Endothelial cell of hepatic sinusoid (primary cell): Measurements from ENCODE around the gene ESYT3.
"Not testable (repeated sequence)": the region's sequence is repeated elsewhere in the genome, so short reads cannot be mapped to it uniquely, and the experiment has no call there.

Experiments
- in situ Hi-C: cut with HindIII; loops from 2 replicates; pipeline ENCODE4 v1.10.0; 2017; ENCODE audit warnings: low sequenced_read_pairs

Gene ESYT3

DNA sequence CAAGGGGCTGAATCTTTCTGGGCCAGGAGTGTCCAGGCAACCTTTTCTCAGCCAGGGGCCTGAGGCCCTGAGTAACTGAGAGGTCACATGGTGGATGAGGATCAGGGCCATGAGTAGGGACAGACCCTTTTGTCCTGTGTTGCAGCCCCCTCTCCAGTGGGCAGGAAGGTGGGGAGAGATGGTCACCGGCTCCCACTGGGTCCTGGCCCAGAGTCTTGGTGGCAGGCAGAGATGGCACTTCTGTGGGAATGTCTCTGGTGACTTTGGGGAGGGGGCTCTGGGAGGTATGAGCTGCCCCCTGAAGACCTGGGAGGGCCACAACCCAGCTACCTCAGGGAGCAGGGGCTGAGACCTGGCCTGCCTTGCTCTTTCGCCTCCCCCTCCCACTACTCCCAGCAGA lies 6.8 kb downstream of the ESYT3 start:
- in situ Hi-C loops: no loop called here

DNA sequence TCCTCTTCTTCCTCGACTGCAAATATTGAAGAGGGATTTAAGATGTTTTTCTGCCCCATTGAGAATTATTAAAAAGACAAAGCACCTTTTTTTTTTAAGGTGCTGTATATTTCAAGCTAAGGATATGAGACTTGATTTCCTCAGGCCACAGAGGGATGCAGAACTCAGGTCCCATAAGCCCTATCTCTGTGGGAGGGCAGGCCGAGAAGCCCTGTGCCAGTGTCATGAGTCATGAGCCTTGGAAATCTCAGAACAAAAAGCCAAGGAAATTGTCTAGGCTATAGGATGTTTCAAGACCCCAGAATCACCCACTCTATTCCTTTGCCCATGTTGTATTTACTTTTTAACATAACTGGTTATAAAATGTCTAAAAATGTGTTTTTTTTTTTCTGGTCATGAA lies 7.3 kb downstream of the ESYT3 start:
- in situ Hi-C loops: no loop called here

DNA sequence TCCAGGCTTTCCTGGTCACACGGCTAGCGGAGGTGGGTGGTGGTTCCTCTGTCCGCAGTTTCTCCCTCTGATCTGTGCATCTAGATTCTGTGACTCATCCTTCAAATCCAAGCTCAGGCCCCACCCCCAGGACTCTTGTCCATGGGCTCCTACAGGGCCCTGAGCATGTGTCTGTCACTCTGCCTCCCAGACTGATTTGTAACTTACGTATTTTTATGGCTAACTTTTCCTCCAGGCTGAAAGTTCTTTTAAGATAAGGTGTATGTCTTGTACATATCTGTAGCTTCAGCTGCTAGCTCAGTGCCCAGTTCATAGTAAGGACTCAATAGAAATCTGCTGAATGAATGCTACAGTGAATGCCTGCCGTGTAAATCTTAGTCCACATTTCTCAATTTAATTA lies 8.0 kb downstream of the ESYT3 start:
- in situ Hi-C loops: no loop called here

DNA sequence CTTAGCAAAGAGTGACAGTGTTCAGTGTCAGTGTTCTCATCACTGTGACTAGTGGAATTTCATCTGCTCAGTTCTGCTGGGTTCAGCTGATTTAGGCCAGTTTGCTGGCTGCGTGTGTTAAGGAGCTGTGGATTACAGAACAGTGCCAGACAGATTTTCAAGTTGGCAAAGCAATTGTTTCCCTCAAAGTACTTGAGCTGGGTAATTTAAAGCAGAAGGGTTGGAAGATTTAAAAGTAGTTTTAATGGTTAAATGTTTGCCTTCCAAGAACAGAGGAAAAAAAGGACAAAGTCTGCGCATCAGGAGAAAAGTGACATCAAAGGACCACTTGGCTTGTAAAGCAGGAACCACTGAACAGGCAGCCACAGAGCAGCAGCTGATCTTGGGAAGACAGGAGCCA lies 8.7 kb downstream of the ESYT3 start:
- in situ Hi-C loops: no loop called here

DNA sequence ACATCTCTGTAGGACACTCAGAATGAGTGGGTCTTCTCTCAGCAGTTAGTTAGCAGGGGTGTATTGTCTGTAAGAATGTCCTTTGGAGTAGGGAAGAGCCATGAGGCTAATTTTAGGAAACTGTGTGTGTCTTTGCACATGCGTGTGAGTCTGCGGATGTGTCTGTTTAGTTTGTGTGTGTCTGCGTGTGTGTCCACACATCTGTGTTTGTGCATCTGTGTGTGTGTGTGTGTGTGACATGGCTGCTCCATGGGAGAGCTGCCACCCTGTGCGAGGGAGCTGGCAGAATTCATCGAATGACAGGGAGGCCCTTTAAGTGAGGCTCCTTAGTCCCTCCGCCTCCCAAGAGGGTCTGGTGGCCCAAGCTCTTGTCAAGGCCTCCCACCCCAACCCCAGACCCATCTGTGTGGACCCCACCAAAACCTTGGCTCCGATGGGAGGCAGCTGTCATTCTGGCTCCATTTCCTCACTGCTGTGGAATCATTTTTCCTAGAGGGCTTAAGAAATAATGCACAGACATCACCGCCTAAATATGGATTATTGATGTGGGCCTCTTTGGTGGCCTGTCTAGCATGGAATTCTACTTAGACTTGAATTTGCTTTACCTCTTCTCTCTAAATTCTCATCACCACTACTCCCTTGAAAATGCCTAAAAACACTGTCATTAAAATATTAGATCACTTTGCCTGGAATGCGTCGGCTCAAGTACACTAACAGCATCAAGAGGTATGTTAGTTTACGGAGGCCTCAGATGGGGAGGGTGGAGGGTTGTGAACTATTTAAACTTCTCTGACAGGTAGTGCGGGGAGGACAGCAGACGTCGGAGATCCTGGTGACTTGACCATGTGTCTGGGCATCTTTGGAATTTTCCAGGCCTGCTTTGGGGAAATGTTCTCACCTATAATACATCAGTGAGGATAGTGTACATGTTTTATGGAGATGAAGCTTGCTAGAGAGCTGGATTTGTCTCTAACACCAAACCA lies 9.4 kb downstream of the ESYT3 start:
- in situ Hi-C loops: no loop called here

DNA sequence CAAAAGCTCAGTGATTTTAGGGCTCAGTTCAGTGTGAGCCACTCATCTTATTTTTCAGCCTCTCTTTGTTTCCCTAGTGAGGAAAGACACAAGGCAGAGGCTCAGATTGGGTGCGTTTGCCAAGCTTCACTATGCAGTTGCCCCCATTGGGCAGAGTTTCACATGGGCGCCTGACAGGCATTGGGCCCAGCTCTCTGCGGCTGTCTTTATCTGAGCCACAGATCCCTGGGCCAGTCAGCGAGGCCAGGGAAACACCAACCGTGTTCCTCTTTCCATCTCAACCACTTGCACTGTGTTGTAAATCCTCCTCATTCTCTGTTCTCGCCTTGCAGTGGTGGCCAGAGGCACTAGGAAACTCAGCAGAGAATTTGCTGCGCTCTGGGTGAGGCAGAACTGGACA lies 10.8 kb downstream of the ESYT3 start:
- in situ Hi-C loops: no loop called here

DNA sequence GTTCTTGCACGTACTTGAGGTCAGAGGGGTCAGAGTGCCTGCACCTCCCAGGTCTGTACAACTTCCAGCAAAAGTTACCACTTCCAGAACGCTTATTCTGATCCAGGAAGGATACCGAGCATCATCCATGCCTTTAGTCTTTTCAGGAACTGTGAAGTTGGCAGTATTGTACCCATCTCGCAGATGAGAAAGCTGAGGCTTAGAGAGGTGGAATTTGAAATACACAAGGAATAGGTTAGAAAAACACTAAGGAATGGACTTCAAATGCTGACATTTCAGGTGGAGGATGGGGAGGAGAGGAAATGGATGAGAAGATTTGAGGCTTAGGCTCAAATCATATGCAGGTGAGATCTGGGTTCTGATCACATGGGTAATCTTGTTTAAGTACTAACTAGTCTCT lies 11.2 kb downstream of the ESYT3 start:
- in situ Hi-C loops: no loop called here

DNA sequence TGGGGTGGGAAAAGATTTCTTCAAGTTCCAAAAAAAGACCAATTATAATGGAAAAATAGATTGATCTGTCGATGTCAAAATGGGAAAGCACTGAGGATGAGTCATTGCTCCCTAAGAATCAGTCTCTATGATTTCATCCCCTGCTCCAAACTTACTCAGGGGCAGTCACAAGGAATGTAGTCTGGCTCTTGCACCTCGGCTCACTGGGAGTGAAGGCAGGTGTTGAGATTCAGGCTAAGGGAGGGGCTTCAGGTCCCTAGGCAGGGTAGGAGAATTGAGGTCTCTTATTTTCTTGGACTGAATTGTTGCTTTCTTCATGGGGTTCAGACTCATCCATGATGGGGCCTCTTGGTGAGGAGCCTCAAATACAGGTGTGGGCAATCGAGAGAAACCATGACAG lies 14.2 kb downstream of the ESYT3 start:
- in situ Hi-C loops: no loop called here

DNA sequence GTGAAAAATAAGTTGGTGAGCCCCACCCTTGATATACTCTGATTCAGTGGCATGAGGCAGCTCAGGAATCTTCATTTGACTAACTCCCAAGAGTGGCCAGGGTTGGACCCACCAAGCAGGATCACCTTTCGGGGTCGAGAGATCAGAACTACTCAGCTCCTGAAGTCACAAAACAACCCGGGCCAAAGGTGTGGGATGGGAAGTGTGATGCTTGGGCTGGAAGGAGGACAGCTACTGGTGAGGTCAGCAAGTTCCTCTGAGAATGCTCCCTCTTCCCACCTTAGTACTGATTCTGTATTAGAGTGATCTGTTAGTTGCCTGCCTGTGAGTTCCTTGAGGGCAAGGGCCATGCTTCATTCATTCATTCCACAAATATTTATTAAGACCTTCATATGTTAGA lies 15.1 kb downstream of the ESYT3 start:
- in situ Hi-C loops: no loop called here

DNA sequence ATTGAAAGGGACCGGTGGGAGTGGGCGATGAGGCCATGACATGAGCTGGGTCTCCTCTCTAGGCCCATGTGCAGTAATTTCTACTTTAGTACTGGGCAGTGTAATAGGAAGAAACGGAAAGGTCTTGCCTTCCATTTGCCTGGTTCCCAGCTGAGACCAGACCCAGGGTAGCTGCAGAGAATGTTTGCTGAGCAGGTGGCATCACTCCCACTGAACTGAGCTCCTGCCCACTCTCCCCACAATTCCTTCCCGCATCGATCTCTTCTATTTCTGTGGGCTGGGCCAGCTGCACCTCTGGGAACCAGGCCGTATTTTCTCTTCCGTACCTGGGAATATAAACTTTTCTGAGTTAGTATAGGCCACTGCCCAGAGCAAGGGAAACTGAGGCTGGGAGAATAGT lies 15.8 kb downstream of the ESYT3 start:
- in situ Hi-C loops: no loop called here

DNA sequence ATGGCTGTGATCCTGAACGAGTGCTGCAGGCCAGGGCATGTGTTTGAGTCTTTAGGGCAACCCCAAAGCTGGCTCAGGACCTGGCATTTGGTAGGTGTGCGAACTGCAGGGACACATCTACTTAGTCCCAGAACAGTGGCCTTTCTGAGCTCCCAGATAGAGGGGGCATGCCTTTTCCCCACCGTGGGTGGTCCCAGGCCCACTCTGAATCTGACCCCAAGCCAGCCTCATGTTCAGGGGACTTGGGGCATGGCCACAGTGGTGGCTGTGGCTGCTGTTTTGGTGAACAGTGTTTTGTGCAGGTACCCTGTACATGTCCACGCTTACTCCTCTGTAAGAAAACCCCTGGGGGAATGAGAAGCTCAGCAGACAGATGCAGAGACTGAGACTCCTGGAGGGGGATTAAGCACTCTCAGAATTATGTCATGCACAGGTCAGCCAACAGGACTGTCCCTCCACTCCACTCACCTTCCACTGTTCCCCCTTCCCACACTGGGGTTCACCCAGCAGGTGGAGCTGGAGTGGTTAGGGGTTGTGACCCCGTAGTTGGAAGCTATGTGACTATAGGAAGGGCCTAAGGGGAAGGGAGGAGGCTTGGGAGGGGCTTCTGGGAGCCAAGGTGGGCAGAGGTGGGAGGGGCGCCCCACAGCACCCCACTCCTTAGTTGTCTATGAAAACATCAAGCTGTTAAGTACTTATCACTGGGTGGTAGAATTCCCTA lies 16.4 kb downstream of the ESYT3 start:
- in situ Hi-C loops: no loop called here

DNA sequence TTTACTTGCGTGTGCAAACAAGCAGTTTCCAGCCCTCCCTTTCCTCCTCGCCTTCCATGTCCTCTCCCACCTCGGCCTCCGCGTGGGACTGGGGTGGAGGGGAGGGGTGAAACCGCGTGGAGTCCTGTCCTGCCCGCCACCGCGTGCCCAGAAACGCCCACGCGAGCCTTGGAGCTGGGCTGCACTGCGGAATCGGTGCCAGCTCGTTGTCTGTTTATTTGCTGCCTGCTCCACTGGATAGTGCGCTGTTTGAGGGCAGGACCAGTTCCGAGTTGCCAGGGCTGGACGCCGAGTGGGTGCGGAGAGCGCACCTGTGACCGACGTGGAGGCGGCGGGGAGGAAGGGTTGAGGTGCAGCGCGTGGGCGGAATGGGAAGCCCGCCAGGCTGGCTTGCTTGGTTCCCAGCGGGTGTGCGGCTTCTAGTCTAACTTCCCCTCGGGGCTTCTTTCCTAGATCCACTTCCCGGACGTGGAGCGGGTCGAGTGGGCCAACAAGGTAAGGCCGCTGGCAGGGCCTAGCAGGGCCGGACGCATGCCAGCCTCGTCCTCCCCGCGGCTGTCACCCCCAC lies 17.3 kb downstream of the ESYT3 start:
- in situ Hi-C loops: no loop called here

DNA sequence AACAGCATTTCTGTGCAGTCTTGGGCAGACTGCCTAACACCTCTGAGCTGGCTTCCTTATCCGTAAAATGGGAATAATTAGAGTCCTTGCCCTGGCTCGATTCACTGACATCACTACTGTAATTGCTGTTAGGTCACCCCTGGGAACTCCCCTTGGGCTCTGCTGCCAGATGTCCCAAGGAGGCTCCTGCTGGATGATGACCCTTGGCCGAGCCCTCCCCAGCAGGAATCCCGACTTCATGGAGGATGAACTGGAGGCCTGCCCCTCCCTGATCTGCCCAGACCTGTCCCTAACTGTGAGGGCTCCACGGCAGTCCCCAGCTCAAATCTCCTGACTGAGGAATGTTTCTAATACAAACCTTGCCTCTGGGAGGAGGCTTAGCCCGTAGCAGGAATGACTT lies 18.0 kb downstream of the ESYT3 start:
- in situ Hi-C loops: no loop called here

DNA sequence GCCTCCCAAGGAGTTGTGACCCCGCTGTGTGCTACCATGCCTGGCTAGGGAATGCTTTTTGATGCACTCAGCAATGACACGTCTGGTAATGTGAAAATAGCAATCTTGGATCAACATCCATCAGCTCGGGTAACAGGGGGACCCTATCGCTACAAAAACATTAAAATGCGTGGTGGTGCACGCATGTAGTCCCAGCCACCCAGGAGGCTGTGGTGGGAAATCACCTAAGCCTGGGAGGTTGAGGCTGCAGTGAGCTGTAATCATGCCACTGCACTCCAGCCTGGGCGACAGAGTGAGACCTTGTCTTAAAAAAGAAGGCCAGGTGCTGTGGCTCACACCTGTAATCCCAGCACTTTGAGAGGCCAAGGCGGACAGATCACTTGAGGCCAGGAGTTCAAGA lies 19.5 kb downstream of the ESYT3 start:
- in situ Hi-C loops: not testable (repeated sequence)

DNA sequence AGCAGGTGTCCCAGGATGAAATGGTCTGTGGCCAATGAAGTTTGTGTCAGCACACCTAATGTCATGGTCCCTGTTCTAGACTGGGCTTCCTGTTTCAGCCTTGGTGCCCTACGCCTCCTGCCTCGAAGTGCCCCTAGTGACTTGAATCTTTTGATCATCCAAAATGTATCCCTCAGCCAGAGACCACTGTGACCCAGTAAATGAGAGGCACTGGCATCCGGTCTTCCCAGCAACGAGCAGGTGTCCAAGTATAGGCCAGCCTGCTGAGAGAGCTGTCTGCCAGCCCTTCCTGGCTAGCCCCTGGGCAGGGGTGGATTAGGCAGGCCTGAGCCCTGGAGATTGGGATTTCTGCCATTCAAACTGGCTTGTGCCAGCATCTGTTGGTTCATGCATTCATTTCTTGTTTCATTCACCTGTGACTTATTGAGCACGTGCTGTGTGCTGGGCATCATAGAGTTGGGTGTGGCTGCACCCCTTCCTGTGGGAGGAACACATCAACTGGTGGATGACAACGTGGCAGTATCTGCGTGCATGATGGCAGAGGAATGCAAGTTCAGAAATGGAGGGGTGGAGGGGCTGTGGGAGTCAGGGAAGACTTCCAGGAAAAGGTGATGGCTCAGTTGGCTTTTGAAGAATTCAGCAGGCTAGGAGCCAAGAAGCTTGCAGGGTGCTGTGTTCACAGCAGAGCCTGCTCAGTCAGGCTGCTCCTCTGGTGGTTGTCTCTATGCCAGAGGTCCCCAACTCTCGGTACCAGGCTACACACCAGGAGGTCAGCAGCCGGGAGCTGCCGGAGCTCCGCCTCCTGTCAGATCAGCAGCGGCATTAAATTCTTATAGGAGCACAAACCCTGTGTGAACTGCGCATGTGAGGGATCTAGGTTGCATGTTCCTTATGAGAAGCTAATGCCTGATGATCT lies 21.6 kb downstream of the ESYT3 start:
- in situ Hi-C loops: no loop called here

DNA sequence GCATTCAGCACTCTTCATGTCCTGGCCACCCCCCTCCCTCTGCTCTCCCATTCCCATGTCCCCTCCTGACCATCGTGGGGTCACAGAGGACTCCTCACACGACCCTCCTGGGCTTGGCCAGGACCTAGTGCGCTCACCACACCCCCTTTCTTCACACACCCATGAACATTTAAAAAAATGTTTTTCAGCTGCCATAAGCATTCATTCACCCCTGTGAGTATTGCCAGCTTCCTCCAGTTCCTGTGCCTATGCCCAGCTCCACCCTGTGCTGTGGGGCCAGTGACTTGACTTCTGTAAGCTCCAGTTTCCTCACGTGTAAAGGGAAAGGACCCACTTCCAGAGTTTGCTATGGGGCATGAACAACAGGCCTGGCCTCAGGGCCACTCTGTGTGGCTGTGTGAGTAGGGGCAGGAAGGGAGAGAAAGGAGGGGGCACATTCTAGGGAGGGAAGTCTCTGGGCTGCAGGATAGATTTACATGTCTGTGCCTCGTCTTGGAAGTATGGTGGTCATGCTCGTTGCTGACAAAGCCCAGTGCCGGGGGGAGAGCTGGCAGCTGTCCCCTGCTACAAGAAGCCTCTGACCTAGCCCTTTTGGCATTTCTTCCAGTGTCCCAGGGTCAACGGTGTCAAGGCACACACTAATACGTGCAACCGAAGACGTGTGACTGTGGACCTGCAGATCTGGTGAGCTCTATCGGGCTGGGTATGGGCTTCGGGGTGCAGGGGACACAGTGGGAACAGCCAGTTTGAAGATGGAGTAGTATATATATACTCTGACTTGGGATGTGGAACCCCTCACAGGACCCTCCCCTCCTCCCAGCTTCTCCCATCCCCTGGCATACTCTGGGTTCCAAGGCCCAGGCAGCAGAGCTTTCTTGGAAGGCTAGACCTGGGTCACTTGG lies 22.8 kb downstream of the ESYT3 start:
- in situ Hi-C loops: no loop called here

DNA sequence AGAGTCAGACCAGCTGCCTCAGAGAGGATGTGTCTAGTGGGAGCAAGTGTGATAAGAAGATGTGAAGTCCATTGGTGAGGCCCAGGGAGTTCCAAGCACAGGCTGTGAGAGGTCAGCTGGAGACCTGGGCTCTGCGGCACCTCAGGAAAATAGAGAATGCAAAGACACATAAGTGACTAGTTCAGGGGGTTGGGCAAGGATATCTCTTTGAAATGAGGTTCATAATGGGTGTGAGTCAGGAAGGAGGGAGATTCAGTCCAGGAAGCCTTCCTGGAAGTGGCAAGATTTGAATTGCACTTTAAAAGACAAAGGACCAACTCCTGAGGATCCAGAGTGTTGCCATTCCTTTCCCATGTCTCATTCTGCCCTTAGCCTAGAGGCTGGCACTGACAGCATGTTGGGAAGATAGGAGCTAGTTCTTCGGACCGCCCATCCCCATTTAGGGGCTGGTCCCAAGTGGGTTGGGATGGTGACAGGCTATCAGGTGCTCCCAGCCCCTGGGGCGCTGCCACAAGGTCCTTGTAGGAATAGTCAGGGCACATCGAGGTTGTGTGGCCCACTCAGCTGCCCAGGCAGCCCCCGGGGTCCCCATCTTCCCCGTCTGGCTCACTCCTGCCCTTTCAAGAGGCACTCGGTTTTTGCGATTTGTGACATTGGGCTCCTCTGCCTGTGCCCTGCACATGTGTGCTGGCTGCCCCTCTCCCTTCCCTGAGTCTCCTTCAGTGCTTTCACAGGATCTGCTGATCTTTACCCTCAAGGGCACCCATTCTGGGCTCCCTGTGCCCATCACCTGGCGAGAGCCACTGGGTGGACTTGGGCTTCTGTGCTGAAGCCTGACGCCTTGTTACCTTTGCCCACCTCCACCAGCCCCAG lies 23.7 kb downstream of the ESYT3 start:
- in situ Hi-C loops: no loop called here

DNA sequence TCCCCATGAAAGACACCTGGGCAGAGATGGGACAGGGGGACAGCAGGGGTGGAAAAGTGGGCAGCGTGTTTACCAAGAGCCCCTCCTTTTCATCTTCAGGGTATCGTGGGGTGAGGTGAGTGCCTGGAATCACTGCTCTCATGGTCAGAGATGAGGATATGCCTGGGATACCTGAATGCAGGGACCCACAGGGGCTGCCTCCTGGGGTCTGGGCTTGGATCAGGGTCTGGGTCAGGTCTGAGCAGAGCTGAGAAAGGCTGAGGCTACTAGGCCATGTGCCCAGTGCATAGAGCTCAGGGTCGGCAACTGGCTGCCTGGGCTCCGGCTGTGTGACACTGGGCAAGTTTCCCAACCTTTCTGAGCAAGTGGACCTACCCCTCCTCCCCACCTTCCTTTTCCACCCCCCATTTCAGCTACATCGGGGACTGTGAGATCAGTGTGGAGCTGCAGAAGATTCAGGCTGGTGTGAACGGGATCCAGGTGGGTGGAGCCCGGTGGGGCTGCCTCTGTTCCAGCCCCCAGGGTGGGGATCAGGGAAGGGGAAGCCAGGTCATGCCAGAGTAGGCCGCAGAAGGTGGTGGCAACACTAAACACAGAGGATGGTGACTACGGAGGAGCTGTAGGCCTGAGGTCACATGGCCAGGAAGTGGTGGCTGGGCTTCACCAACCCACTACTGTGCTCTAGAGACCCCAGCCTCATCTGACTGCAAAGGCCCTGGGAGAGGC lies 24.5 kb downstream of the ESYT3 start:
- in situ Hi-C loops: no loop called here
